Nephron progenitor cell (in vitro differentiated cells): Measurements from ENCODE around the gene CCDC200.
A peak's percentile ranks its signal among the peaks of the same experiment; 100 is the strongest.

Experiments used
- DNase-seq: peaks from one replicate; pipeline ENCODE4 v3.0.0; 2021
- H3K27ac Mint-ChIP-seq: 2 replicates; pipeline ENCODE4 v1.8.0; 2021; ENCODE audit warnings: mild to moderate bottlenecking, moderate library complexity, mixed read lengths
- H3K27me3 Mint-ChIP-seq: 2 replicates; pipeline ENCODE4 v1.8.0; 2021; ENCODE audit warnings: mild to moderate bottlenecking, low read depth, mixed read lengths; ENCODE audit not compliant: poor library complexity
- H3K36me3 Mint-ChIP-seq: 2 replicates; pipeline ENCODE4 v1.8.0; 2021; ENCODE audit warnings: low read depth, mixed read lengths
- H3K4me1 Mint-ChIP-seq: 2 replicates; pipeline ENCODE4 v1.8.0; 2021; ENCODE audit warnings: mixed read lengths
- H3K4me3 Mint-ChIP-seq: 2 replicates; pipeline ENCODE4 v1.8.0; 2021; ENCODE audit warnings: mild to moderate bottlenecking, moderate library complexity, mixed read lengths
- H3K9me3 Mint-ChIP-seq: 2 replicates; pipeline ENCODE4 v1.8.0; 2021; ENCODE audit warnings: mild to moderate bottlenecking, moderate library complexity, mixed read lengths
- CTCF ChIP-seq: fragments of 200-600 bp; sonication (generic); IDR thresholded peaks from 2 replicates; pipeline ENCODE4 v1.5.0; 2021; ENCODE audit warnings: antibody characterized with exemption

The CCDC200 gene

GRCh38 chr17:43171586-43172487, 56.6 kb downstream of the CCDC200 start:
- peaks cover 20% of the 10 kb centered on the region for H3K36me3 Mint-ChIP-seq
- no peak for TF ChIP-seq CTCF
- H3K27me3 Mint-ChIP-seq = no peaks in the 10 kb centered on the region
- peak overlapping the region; percentile 47 for H3K27ac Mint-ChIP-seq
- H3K4me1 Mint-ChIP-seq = peaks cover 14% of the 10 kb centered on the region
- no peaks in the 10 kb centered on the region for H3K9me3 Mint-ChIP-seq
- no peak overlapping the region for H3K4me3 Mint-ChIP-seq
- DNase-seq = no peak
